Neural cell (in vitro differentiated cells): ENCODE measurements around the gene ZNF223.

Experiments used
- CTCF ChIP-seq: fragments of 450-650 bp; IDR thresholded peaks from 2 replicates; pipeline ENCODE4 v1.5.1; 2014; ENCODE audit warnings: antibody characterized with exemption, mild to moderate bottlenecking, moderate library complexity; ENCODE audit not compliant: poor library complexity, severe bottlenecking
- EP300 ChIP-seq: fragments of 450-650 bp; conservative IDR thresholded peaks from 2 replicates; pipeline ENCODE4 v1.6.1; 2014; ENCODE audit warnings: antibody characterized with exemption, mild to moderate bottlenecking, moderate library complexity; ENCODE audit not compliant: poor library complexity, severe bottlenecking
- EZH2 ChIP-seq: fragments of 200-600, 300-800 bp; shearing (Covaris generic), sonication (generic); IDR thresholded peaks from 2 replicates; pipeline ENCODE4 v1.6.1; 2014; ENCODE audit warnings: antibody characterized with exemption, low read length, borderline replicate concordance, mild to moderate bottlenecking; ENCODE audit not compliant: insufficient read depth, poor library complexity, severe bottlenecking
- MXI1 ChIP-seq: fragments of 450-650 bp; conservative IDR thresholded peaks from 2 replicates; pipeline ENCODE4 v1.6.1; 2014; ENCODE audit warnings: antibody characterized with exemption, mild to moderate bottlenecking; ENCODE audit not compliant: poor library complexity, severe bottlenecking
- POLR2AphosphoS5 ChIP-seq: IDR thresholded peaks from 2 replicates; pipeline ENCODE4 v1.6.1; 2012
- REST ChIP-seq: IDR thresholded peaks from 2 replicates; pipeline ENCODE4 v1.6.1; 2012; ENCODE audit warnings: borderline replicate concordance
- SMC3 ChIP-seq: fragments of 450-650 bp; conservative IDR thresholded peaks from 2 replicates; pipeline ENCODE4 v1.6.1; 2014; ENCODE audit warnings: antibody characterized with exemption, mild to moderate bottlenecking, moderate library complexity; ENCODE audit not compliant: poor library complexity
- TAF1 ChIP-seq: IDR thresholded peaks from 2 replicates; pipeline ENCODE4 v1.6.1; 2012; ENCODE audit warnings: low read depth

- TF ChIP-seq CTCF (no peak), MXI1 (no peak), REST (no peak), EZH2 (no peak), POLR2AphosphoS5 (no peak), EP300 (no peak), TAF1 (no peak), SMC3 (no peak)
These were observed 62.1 kb downstream of the ZNF223 start for GRCh38 chr19:44113784-44114390.
